ENCODE measurements around the gene PRDM5.
"Not testable (repeated sequence)": the region's sequence is repeated elsewhere in the genome, so short reads cannot be mapped to it uniquely, and the experiment has no call there.

The PRDM5 gene

GRCh38 chr4:120659616-120660170, 262.8 kb downstream of the PRDM5 start:
- in situ Hi-C loops (cut with MboI; ENCODE audit: low sequenced_read_pairs), result no loop called here

DNA sequence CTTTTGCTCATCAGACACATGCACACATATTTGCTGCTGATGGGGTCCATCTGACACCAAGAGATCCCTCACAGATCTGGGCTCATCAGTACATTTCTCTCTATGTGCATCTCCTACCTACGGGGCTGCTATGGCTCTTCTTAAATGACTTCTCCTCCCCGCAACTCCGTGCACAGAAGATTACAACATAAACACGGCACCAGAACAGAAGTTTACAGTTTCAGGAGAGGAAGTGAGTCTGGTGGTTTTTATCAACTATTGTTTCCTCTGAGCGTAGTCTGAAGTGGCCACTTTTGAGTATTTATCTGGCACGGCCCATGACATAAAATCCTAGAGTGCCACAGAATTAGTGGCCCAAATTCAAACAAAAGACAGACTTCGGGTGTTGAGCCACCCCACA, 263.8 kb downstream of the PRDM5 start:
- in situ Hi-C loops (cut with MboI; ENCODE audit: low sequenced_read_pairs), result no loop called here

- in situ Hi-C loops (cut with MboI; ENCODE audit: low sequenced_read_pairs), result no loop called here
Measured at GRCh38 chr4:120653804-120654573, 268.5 kb downstream of the PRDM5 start.

DNA sequence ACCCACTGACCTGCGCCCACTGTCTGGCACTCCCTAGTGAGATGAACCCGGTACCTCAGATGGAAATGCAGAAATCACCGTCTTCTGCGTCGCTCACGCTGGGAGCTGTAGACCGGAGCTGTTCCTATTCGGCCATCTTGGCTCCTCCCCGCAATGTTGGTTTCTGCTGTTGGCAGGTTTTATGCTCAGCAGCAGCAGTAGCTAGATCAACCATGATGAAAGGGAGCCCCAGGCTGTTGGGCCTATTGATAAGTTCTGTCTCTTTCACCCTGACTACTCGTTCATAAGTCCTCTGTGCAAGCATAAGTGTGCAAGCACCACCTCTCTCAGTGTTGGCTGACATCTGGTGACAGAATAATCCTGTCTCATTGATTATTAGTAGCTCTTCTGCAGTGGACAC, 274.2 kb downstream of the PRDM5 start:
- in situ Hi-C loops (cut with MboI; ENCODE audit: low sequenced_read_pairs), result not testable (repeated sequence)

Data from HL-60/S4 treated with retinoic acid at 250 ng/mL for 4 days and 3 days (cell line).